B cell (primary cell): ENCODE results near the gene NAGLU.

Source experiments
- EZH2 ChIP-seq: IDR thresholded peaks from 2 replicates; pipeline ENCODE4 v1.6.1; 2012; ENCODE audit warnings: borderline replicate concordance, low read depth, mild to moderate bottlenecking, moderate library complexity, low read length; ENCODE audit not compliant: insufficient read depth, poor library complexity, severe bottlenecking
- TF ChIP-seq, protein P1 (sequence below): fragments of 200-600 bp; IDR thresholded peaks from one replicate; pipeline ENCODE4 v1.8.0; 2022; ENCODE audit warnings: antibody characterized with exemption, mild to moderate bottlenecking

GRCh38 chr17:42536048-42536371 is at the start of gene NAGLU:
- TF ChIP-seq, protein P1, sequence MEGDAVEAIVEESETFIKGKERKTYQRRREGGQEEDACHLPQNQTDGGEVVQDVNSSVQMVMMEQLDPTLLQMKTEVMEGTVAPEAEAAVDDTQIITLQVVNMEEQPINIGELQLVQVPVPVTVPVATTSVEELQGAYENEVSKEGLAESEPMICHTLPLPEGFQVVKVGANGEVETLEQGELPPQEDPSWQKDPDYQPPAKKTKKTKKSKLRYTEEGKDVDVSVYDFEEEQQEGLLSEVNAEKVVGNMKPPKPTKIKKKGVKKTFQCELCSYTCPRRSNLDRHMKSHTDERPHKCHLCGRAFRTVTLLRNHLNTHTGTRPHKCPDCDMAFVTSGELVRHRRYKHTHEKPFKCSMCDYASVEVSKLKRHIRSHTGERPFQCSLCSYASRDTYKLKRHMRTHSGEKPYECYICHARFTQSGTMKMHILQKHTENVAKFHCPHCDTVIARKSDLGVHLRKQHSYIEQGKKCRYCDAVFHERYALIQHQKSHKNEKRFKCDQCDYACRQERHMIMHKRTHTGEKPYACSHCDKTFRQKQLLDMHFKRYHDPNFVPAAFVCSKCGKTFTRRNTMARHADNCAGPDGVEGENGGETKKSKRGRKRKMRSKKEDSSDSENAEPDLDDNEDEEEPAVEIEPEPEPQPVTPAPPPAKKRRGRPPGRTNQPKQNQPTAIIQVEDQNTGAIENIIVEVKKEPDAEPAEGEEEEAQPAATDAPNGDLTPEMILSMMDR = no peak
- no peak for TF ChIP-seq EZH2
